Sciatic nerve (tissue), 2 donors: Measurements from ENCODE around the gene KRT75. TPM values are rescaled to one million over a fixed set of nuclear protein-coding genes. Genes with fewer than 3 reads are reported as not detected.
A peak's percentile ranks its signal among the peaks of the same experiment; 100 is the strongest.
"Not testable (repeated sequence)": the region's sequence is repeated elsewhere in the genome, so short reads cannot be mapped to it uniquely, and the experiment has no call there.

Experiments
- ATAC-seq: fragments of 200-7000 bp; cut with Tn5 transposase; one replicate; pipeline ENCODE4 v1.9.1; 2020; ENCODE audit warnings: mild to moderate bottlenecking, moderate library complexity
- DNase-seq: peaks from one replicate; pipeline ENCODE4 v3.0.0-alpha.2; 2020; ENCODE audit warnings: low spot score
- intact Hi-C: fragments of 100-400 bp; cut with DNase I; formaldehyde crosslinking; loops from one replicate; pipeline ENCODE4 v1.14.2; 2022
- total RNA-seq: library from RNA; stranded (reverse); fragmentation: NEBNext Ultra II Directional; extraction: Animal tissue kit (Norgen Biotek cat#: 25700); gene quantifications from one replicate; pipeline ENCODE4 v1.2.1, GENCODE V29; 2021
- donor health status: DM: no; HTN: no; CAD: no.
- donor health status: DM: no; HTN: no; CAD: no.

Gene KRT75
- not detected for total RNA-seq

- DNase-seq, result no peak
- ATAC-seq, result peak; percentile 13
- intact Hi-C loops, result no loop called here
Observed at GRCh38 chr12:52434081-52434733, at the start of gene KRT75. Gene KRT75 (minus strand): TSS chr12:52434371. CDS start chr12:52434304, 67 bp downstream.

GRCh38 chr12:52480073-52480472 is 45.9 kb upstream of the KRT75 start:
- no peak for ATAC-seq
- intact Hi-C loops, result no loop called here

GRCh38 chr12:52477651-52478050 is 43.5 kb upstream of the KRT75 start:
- intact Hi-C loops, result no loop called here
- ATAC-seq (no peak), DNase-seq (no peak)

More at GRCh38 chr12:52480073-52480472, 45.9 kb upstream of the KRT75 start:
- DNase-seq, result no peak

- no peak for ATAC-seq
- intact Hi-C loops, result no loop called here
Observed at GRCh38 chr12:52474212-52474611, 40.0 kb upstream of the KRT75 start.

GRCh38 chr12:52473768-52474167 is 39.6 kb upstream of the KRT75 start, which contains the start of gene KRT6C:
Gene KRT6C (minus strand): TSS chr12:52473805. CDS start chr12:52473737, 68 bp downstream.
- intact Hi-C loops, result no loop called here
- DNase-seq, result no peak
- ATAC-seq, result no peak

More at GRCh38 chr12:52474212-52474611, 40.0 kb upstream of the KRT75 start:
- no peak for DNase-seq

GRCh38 chr12:52469853-52470252 is 35.7 kb upstream of the KRT75 start:
- no peak for ATAC-seq
- intact Hi-C loops, result no loop called here
- DNase-seq, result no peak

GRCh38 chr12:52464897-52465296 is 30.7 kb upstream of the KRT75 start:
- intact Hi-C loops, result no loop called here
- ATAC-seq (no peak), DNase-seq (no peak)

GRCh38 chr12:52461693-52462092 is 27.5 kb upstream of the KRT75 start:
- intact Hi-C loops, result no loop called here
- ATAC-seq, result no peak
- DNase-seq, result no peak

- intact Hi-C loops, result no loop called here
- DNase-seq (no peak), ATAC-seq (no peak)
Observed at GRCh38 chr12:52458861-52459260, 24.7 kb upstream of the KRT75 start.

GRCh38 chr12:52455821-52456220 is 21.6 kb upstream of the KRT75 start:
- ATAC-seq (no peak), DNase-seq (no peak)
- intact Hi-C loops, result no loop called here

GRCh38 chr12:52454411-52455201 is 20.4 kb upstream of the KRT75 start:
- peak; percentile 55 for ATAC-seq
- intact Hi-C loops, result no loop called here

GRCh38 chr12:52452101-52452500 is 17.9 kb upstream of the KRT75 start, which contains the start of gene KRT6B:
Gene KRT6B (minus strand): TSS chr12:52452146. CDS start chr12:52452078, 68 bp downstream.
- intact Hi-C loops, result no loop called here
- ATAC-seq (no peak), DNase-seq (no peak)

More at GRCh38 chr12:52454411-52455201, 20.4 kb upstream of the KRT75 start:
- no peak for DNase-seq

GRCh38 chr12:52448228-52448627 is 14.1 kb upstream of the KRT75 start:
- intact Hi-C loops, result no loop called here
- ATAC-seq (no peak), DNase-seq (no peak)

- ATAC-seq, DNase-seq, intact Hi-C loops: not testable (repeated sequence)
Observed at GRCh38 chr12:52447196-52447595, 13.0 kb upstream of the KRT75 start.

GRCh38 chr12:52446367-52447045 is 12.3 kb upstream of the KRT75 start:
- ATAC-seq, result no peak
- intact Hi-C loops, result no loop called here
- DNase-seq, result no peak

GRCh38 chr12:52445876-52446275 is 11.7 kb upstream of the KRT75 start:
- ATAC-seq, result no peak
- intact Hi-C loops, result no loop called here
- DNase-seq, result no peak

- ATAC-seq (no peak), DNase-seq (no peak)
- intact Hi-C loops, result no loop called here
Observed at GRCh38 chr12:52444647-52445595, 10.8 kb upstream of the KRT75 start.

GRCh38 chr12:52443966-52444365 is 9.8 kb upstream of the KRT75 start:
- no peak for ATAC-seq
- intact Hi-C loops, result no loop called here
- DNase-seq, result no peak
